ENCODE data around the gene SCEL. TPM values are rescaled to one million over a fixed set of nuclear protein-coding genes. Genes with fewer than 3 reads are reported as not detected.

SCEL gene
- total RNA-seq, 1 donor from 2014 or later, result 251 TPM

GRCh38 chr13:77674852-77675251, 139.3 kb downstream of the SCEL start:
- ATAC-seq, result no peak

GRCh38 chr13:77678691-77679235, 143.3 kb downstream of the SCEL start:
- no peak for ATAC-seq

DNA sequence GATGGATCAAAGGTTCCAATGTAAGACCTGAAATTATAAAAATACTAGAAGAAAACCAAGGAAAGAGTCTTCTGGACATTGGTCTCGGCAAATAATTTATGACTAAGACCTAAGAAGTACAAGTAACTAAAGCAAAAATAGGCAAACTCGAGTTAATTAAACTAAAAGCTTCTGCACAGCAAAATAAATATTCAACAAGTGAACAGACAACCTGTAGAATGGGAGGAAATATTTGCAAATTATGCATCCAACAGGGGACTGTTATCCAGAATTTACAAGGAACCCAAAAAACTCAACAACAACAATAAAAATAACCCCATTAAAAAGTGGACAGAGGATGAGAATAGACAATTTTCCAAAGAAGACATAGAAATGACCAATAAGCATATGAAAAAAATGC, 152.3 kb downstream of the SCEL start:
- ATAC-seq, result no peak

GRCh38 chr13:77691871-77692270, 156.4 kb downstream of the SCEL start:
- no peak for ATAC-seq

- ATAC-seq, result no peak
Observed at GRCh38 chr13:77692746-77693448, 157.4 kb downstream of the SCEL start.

DNA sequence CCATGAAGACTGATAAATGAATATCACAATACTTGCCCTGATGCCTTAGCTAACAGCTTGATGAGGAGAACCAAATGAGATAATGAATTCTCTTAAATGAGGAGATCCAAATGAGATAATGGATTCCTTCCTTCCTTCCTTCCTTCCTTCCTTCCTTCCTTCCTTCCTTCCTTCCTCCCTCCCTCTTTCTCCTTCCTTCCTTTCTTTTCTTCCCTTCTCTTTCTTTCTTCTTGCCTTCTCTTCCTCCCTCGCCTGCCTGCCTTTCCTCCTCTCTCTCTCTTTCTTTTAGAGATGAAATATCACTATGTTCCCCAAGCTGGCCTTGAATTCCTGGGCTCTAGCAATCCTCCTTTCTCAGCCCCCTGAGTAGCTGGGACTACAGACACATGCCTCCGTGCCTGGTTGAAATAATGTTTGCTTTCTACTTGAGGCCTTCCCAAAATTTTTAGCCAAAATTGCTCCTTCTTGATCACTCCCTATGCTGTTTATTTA, 158.0 kb downstream of the SCEL start:
- no peak for ATAC-seq

Other genes starting within 250 kb of the SCEL start
- 76.2 TPM for gene MYCBP2, start 208.6 kb upstream of the SCEL start, total RNA-seq
- gene SLAIN1, start 162.0 kb downstream of the SCEL start, total RNA-seq, result 0.32 TPM

Data from esophagus mucosa (tissue), 1 donor.